Mesendoderm (in vitro differentiated cells): ENCODE results near the gene STARD9.

ENCODE experiments used
- DNase-seq: peaks from one replicate; pipeline ENCODE4 v3.0.0; 2013
- H2AK5ac ChIP-seq: 2 replicates; pipeline ENCODE4 v1.6.1; 2013; ENCODE audit warnings: low read length, inconsistent platforms
- H2BK120ac ChIP-seq: 2 replicates; pipeline ENCODE4 v1.6.1; 2013; ENCODE audit warnings: low read depth, mild to moderate bottlenecking, low read length, moderate library complexity, mixed read lengths
- H2BK15ac ChIP-seq: replicated peaks from 2 replicates; pipeline ENCODE4 v1.6.1; 2013; ENCODE audit warnings: low read depth, mild to moderate bottlenecking, moderate library complexity
- H2BK5ac ChIP-seq: 2 replicates; pipeline ENCODE4 v1.6.1; 2013; ENCODE audit warnings: low read length, inconsistent platforms
- H3K18ac ChIP-seq: 2 replicates; pipeline ENCODE4 v1.6.1; 2013; ENCODE audit warnings: mild to moderate bottlenecking, low read length, mixed read lengths
- H3K23ac ChIP-seq: one replicate; pipeline ENCODE4 v1.6.1; 2013; ENCODE audit warnings: low read length
- H3K27ac ChIP-seq: 2 replicates; pipeline ENCODE4 v1.5.1; 2013; ENCODE audit warnings: low read depth, mild to moderate bottlenecking, inconsistent platforms, low read length, moderate library complexity
- H3K27me3 ChIP-seq: 2 replicates; pipeline ENCODE4 v1.6.1; 2013; ENCODE audit warnings: low read length, control low read depth, mild to moderate bottlenecking, inconsistent platforms; ENCODE audit not compliant: insufficient read depth, poor library complexity
- H3K36me3 ChIP-seq: 2 replicates; pipeline ENCODE4 v1.6.1; 2013; ENCODE audit warnings: low read length, inconsistent platforms; ENCODE audit not compliant: control insufficient read depth, insufficient read depth
- H3K4ac ChIP-seq: one replicate; pipeline ENCODE4 v1.6.1; 2013; ENCODE audit warnings: low read depth, mild to moderate bottlenecking, low read length, moderate library complexity
- H3K4me1 ChIP-seq: 2 replicates; pipeline ENCODE4 v1.6.1; 2013; ENCODE audit warnings: low read depth, low read length, inconsistent platforms; ENCODE audit not compliant: control insufficient read depth
- H3K4me2 ChIP-seq: 2 replicates; pipeline ENCODE4 v1.6.1; 2013; ENCODE audit warnings: low read length
- H3K4me3 ChIP-seq: 2 replicates; pipeline ENCODE4 v1.5.1; 2013; ENCODE audit warnings: mild to moderate bottlenecking, low read length
- H3K56ac ChIP-seq: one replicate; pipeline ENCODE4 v1.6.1; 2013; ENCODE audit warnings: low read length
- H3K79me1 ChIP-seq: 2 replicates; pipeline ENCODE4 v1.6.1; 2013; ENCODE audit warnings: low read length, inconsistent platforms
- H3K79me2 ChIP-seq: 2 replicates; pipeline ENCODE4 v1.6.1; 2013; ENCODE audit warnings: mild to moderate bottlenecking, low read length; ENCODE audit not compliant: control insufficient read depth, insufficient read depth
- H3K9ac ChIP-seq: 2 replicates; pipeline ENCODE4 v1.6.1; 2013; ENCODE audit warnings: low read length, inconsistent platforms
- H4K5ac ChIP-seq: one replicate; pipeline ENCODE4 v1.6.1; 2013; ENCODE audit warnings: low read length
- H4K8ac ChIP-seq: one replicate; pipeline ENCODE4 v1.6.1; 2013; ENCODE audit warnings: low read depth, mild to moderate bottlenecking, control low read depth, low read length, moderate library complexity
- WGBS: extraction: QIAGEN DNeasy Blood & Tissue Kit; methylation state at CpG from one replicate; pipeline ENCODE4 v1.1.7; 2013; ENCODE audit warnings: low lambda C conversion rate, missing lambda C conversion rate; ENCODE audit not compliant: insufficient coverage; ENCODE audit errors: extremely low coverage; 5-methylcytosine and 5-hydroxymethylcytosine counted together

Gene STARD9

GRCh38 chr15:42582569-42583375 lies 7.4 kb downstream of the STARD9 start:
- Histone ChIP-seq H3K79me1 (no peaks in the 10 kb centered on the region), H4K8ac (no peak overlapping the region), H3K27ac (no peak overlapping the region), H3K23ac (no peak overlapping the region), H3K4me3 (no peak overlapping the region), H3K4me2 (no peak overlapping the region), H3K9ac (no peak overlapping the region), H3K79me2 (no peaks in the 10 kb centered on the region), H3K18ac (no peak overlapping the region), H3K27me3 (no peaks in the 10 kb centered on the region), H4K5ac (no peak overlapping the region), H2BK120ac (no peak overlapping the region), H2BK5ac (no peak overlapping the region), H2AK5ac (no peak overlapping the region), H3K56ac (no peak overlapping the region), H3K4me1 (peaks cover 9% of the 10 kb centered on the region), H2BK15ac (no peak overlapping the region), H3K4ac (no peak overlapping the region), H3K36me3 (no peaks in the 10 kb centered on the region)
- DNase-seq: no peak
- WGBS: no CpG with 5 or more reads among the region's 8 CpGs

GRCh38 chr15:42584031-42584765 lies 8.8 kb downstream of the STARD9 start:
- Histone ChIP-seq H3K23ac (no peak overlapping the region), H3K36me3 (no peaks in the 10 kb centered on the region), H3K4me2 (no peak overlapping the region), H3K79me2 (no peaks in the 10 kb centered on the region), H2BK5ac (no peak overlapping the region), H4K8ac (no peak overlapping the region), H3K27ac (no peak overlapping the region), H3K4me1 (peaks cover 9% of the 10 kb centered on the region), H3K18ac (no peak overlapping the region), H2BK120ac (no peak overlapping the region), H2BK15ac (no peak overlapping the region), H3K4ac (peak overlapping the region; percentile 1), H4K5ac (no peak overlapping the region), H3K27me3 (no peaks in the 10 kb centered on the region), H3K56ac (peak overlapping the region; percentile 10), H3K79me1 (no peaks in the 10 kb centered on the region), H3K4me3 (no peak overlapping the region), H3K9ac (no peak overlapping the region), H2AK5ac (no peak overlapping the region)
- peak; percentile 82 for DNase-seq
- WGBS: no CpG with 5 or more reads among the region's 4 CpGs

- Histone ChIP-seq H4K5ac (no peak overlapping the region), H3K4me1 (no peaks in the 10 kb centered on the region), H3K79me1 (no peaks in the 10 kb centered on the region), H3K4me3 (no peak overlapping the region), H3K79me2 (no peaks in the 10 kb centered on the region), H3K27me3 (no peaks in the 10 kb centered on the region), H3K4me2 (no peak overlapping the region), H3K18ac (no peak overlapping the region), H3K4ac (no peak overlapping the region), H3K23ac (no peak overlapping the region), H2AK5ac (no peak overlapping the region), H2BK5ac (no peak overlapping the region), H4K8ac (no peak overlapping the region), H3K36me3 (no peaks in the 10 kb centered on the region), H3K9ac (no peak overlapping the region), H3K56ac (no peak overlapping the region), H3K27ac (no peak overlapping the region), H2BK120ac (no peak overlapping the region), H2BK15ac (no peak overlapping the region)
- whole genome bisulfite sequencing: no CpG with 5 or more reads among the region's 5 CpGs
- DNase-seq: no peak
Measured at GRCh38 chr15:42590619-42591237, 15.3 kb downstream of the STARD9 start.

GRCh38 chr15:42591238-42591934 lies 16.0 kb downstream of the STARD9 start:
- Histone ChIP-seq H3K27me3 (no peaks in the 10 kb centered on the region), H3K27ac (no peak overlapping the region), H3K4me1 (no peaks in the 10 kb centered on the region), H2BK120ac (no peak overlapping the region), H2BK5ac (no peak overlapping the region), H3K4me2 (no peak overlapping the region), H3K9ac (no peak overlapping the region), H2BK15ac (no peak overlapping the region), H3K56ac (no peak overlapping the region), H3K18ac (no peak overlapping the region), H3K23ac (no peak overlapping the region), H4K8ac (no peak overlapping the region), H3K4me3 (no peak overlapping the region), H2AK5ac (no peak overlapping the region), H3K4ac (no peak overlapping the region), H4K5ac (no peak overlapping the region), H3K79me1 (no peaks in the 10 kb centered on the region), H3K79me2 (no peaks in the 10 kb centered on the region), H3K36me3 (no peaks in the 10 kb centered on the region)
- DNase-seq: peak; percentile 56
- no CpG with 5 or more reads among the region's 10 CpGs for WGBS

- no peak overlapping the region for H4K8ac ChIP-seq
- H3K27me3 ChIP-seq: no peaks in the 10 kb centered on the region
- H3K27ac ChIP-seq: no peak overlapping the region
- H3K56ac ChIP-seq: no peak overlapping the region
- H2BK120ac ChIP-seq: no peak overlapping the region
- no CpG with 5 or more reads among the region's 3 CpGs for WGBS
- no peaks in the 10 kb centered on the region for H3K79me2 ChIP-seq
- no peak overlapping the region for H3K9ac ChIP-seq
- H3K4me1 ChIP-seq: no peaks in the 10 kb centered on the region
- H3K23ac ChIP-seq: no peak overlapping the region
- DNase-seq: no peak
- H2BK15ac ChIP-seq: no peak overlapping the region
- H3K79me1 ChIP-seq: no peaks in the 10 kb centered on the region
- no peak overlapping the region for H3K18ac ChIP-seq
- no peaks in the 10 kb centered on the region for H3K36me3 ChIP-seq
- H4K5ac ChIP-seq: no peak overlapping the region
- no peak overlapping the region for H3K4ac ChIP-seq
- no peak overlapping the region for H3K4me3 ChIP-seq
- H2AK5ac ChIP-seq: no peak overlapping the region
- no peak overlapping the region for H3K4me2 ChIP-seq
- no peak overlapping the region for H2BK5ac ChIP-seq
Measured at GRCh38 chr15:42592716-42593115, 17.3 kb downstream of the STARD9 start.
